HEK293T (cell line): ENCODE results near the gene NELFB.
"Not testable (repeated sequence)": the region's sequence is repeated elsewhere in the genome, so short reads cannot be mapped to it uniquely, and the experiment has no call there.

Experiments
- ELF4 ChIP-seq: fragments of 450-650 bp; IDR thresholded peaks from 2 replicates; pipeline ENCODE4 v1.6.1; 2017; ENCODE audit warnings: antibody characterized with exemption
- FOXM1 ChIP-seq: fragments of 450-650 bp; IDR thresholded peaks from 2 replicates; pipeline ENCODE4 v1.6.1; 2017; ENCODE audit warnings: mild to moderate bottlenecking, borderline replicate concordance
- SP1 ChIP-seq: fragments of 450-650 bp; IDR thresholded peaks from 2 replicates; pipeline ENCODE4 v1.6.1; 2017
- TARDBP ChIP-seq: fragments of 450-650 bp; IDR thresholded peaks from 2 replicates; pipeline ENCODE4 v1.6.1; 2016
- TF ChIP-seq, protein P1 (sequence below): fragments of 450-650 bp; IDR thresholded peaks from 2 replicates; pipeline ENCODE4 v1.6.1; 2016

DNA sequence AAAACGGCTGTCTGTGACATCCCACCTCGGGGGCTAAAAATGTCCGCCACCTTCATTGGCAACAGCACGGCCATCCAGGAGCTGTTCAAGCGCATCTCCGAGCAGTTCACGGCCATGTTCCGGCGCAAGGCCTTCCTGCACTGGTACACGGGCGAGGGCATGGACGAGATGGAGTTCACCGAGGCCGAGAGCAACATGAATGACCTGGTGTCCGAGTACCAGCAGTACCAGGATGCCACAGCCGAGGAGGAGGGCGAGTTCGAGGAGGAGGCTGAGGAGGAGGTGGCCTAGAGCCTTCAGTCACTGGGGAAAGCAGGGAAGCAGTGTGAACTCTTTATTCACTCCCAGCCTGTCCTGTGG is 11.9 kb upstream of the NELFB start:
- not testable (repeated sequence) for TF ChIP-seq SP1, FOXM1, TARDBP, ELF4
- TF ChIP-seq, protein P1, sequence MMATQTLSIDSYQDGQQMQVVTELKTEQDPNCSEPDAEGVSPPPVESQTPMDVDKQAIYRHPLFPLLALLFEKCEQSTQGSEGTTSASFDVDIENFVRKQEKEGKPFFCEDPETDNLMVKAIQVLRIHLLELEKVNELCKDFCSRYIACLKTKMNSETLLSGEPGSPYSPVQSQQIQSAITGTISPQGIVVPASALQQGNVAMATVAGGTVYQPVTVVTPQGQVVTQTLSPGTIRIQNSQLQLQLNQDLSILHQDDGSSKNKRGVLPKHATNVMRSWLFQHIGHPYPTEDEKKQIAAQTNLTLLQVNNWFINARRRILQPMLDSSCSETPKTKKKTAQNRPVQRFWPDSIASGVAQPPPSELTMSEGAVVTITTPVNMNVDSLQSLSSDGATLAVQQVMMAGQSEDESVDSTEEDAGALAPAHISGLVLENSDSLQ = not testable (repeated sequence)
